NCI-H1092 (cell line): ENCODE results near the gene KLF13.
"Not testable (repeated sequence)": the region's sequence is repeated elsewhere in the genome, so short reads cannot be mapped to it uniquely, and the experiment has no call there.

ENCODE experiments used
- DNase-seq: peaks from one replicate; lab custom pipeline; 2025; lab: John Stamatoyannopoulos, UW

The KLF13 gene

GRCh38 chr15:31345606-31346366 lies 19.2 kb downstream of the KLF13 start:
- no peak for DNase-seq

GRCh38 chr15:31346367-31347066 lies 19.9 kb downstream of the KLF13 start:
- no peak for DNase-seq

- DNase-seq = no peak
Observed at GRCh38 chr15:31347067-31347975, 20.7 kb downstream of the KLF13 start.

GRCh38 chr15:31347981-31348803 lies 21.6 kb downstream of the KLF13 start:
- DNase-seq = no peak

- no peak for DNase-seq
Observed at GRCh38 chr15:31349233-31350141, 22.9 kb downstream of the KLF13 start.

GRCh38 chr15:31350771-31351170 lies 24.1 kb downstream of the KLF13 start:
- no peak for DNase-seq

- DNase-seq = peak; percentile 31
Observed at GRCh38 chr15:31352339-31352751, 25.7 kb downstream of the KLF13 start.

- DNase-seq = peak; percentile 51
Observed at GRCh38 chr15:31352911-31353811, 26.5 kb downstream of the KLF13 start.

GRCh38 chr15:31353931-31354330 lies 27.3 kb downstream of the KLF13 start:
- DNase-seq = no peak

GRCh38 chr15:31356097-31356496 lies 29.5 kb downstream of the KLF13 start:
- not testable (repeated sequence) for DNase-seq

GRCh38 chr15:31357148-31357547 lies 30.5 kb downstream of the KLF13 start:
- no peak for DNase-seq

- DNase-seq = no peak
Observed at GRCh38 chr15:31358163-31358562, 31.5 kb downstream of the KLF13 start.

GRCh38 chr15:31358957-31359701 lies 32.5 kb downstream of the KLF13 start:
- no peak for DNase-seq

GRCh38 chr15:31359702-31360111 lies 33.1 kb downstream of the KLF13 start:
- no peak for DNase-seq

- DNase-seq = no peak
Observed at GRCh38 chr15:31360158-31360561, 33.5 kb downstream of the KLF13 start.

GRCh38 chr15:31360843-31361763 lies 34.5 kb downstream of the KLF13 start:
- DNase-seq = peak; percentile 8

GRCh38 chr15:31361764-31362515 lies 35.3 kb downstream of the KLF13 start:
- no peak for DNase-seq
